ENCODE results near the gene CCDC3.
"Not testable (repeated sequence)": the region's sequence is repeated elsewhere in the genome, so short reads cannot be mapped to it uniquely, and the experiment has no call there.

The CCDC3 gene

DNA sequence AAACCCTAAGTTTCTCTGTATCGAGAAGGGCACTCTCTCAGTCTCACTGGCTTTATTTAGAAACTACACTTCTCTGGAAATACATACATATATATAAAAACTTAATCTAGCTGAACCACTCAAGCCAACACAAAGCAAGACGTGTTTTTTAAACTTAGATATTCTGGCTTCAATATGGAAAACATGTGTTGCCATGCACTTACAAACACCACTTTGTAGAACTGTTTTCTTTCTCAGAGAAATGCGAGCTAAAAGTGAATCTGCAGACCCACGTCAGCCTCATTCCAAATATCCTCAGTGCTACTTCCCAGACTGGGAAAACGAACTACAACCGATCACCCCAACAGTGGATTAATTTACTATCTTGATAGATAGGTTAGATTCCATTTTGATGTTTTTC is 1.7 kb downstream of the CCDC3 start:
- no peak for DNase-seq

GRCh38 chr10:12995425-12995861 is 6.1 kb downstream of the CCDC3 start:
- DNase-seq, result no peak

GRCh38 chr10:12993595-12993994 is 7.9 kb downstream of the CCDC3 start:
- no peak for DNase-seq

DNA sequence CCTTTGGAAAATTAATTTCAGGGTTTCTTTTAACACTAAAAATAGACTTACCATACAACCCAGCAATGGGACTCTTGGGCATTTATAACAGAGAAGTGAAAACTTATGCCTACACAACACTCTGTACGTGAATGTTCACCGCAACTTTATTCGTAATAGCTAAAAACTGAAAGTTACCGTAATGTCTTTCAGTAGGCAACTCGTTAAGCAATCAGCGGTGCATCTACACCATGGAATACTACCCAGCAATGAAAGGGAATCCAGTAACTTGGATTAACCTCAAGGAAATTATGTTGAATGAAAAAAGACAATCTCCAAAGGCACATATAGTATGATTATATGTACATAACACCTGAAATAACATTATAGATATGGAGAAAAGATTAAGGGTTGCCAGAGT is 16.2 kb downstream of the CCDC3 start:
- DNase-seq, result no peak

DNA sequence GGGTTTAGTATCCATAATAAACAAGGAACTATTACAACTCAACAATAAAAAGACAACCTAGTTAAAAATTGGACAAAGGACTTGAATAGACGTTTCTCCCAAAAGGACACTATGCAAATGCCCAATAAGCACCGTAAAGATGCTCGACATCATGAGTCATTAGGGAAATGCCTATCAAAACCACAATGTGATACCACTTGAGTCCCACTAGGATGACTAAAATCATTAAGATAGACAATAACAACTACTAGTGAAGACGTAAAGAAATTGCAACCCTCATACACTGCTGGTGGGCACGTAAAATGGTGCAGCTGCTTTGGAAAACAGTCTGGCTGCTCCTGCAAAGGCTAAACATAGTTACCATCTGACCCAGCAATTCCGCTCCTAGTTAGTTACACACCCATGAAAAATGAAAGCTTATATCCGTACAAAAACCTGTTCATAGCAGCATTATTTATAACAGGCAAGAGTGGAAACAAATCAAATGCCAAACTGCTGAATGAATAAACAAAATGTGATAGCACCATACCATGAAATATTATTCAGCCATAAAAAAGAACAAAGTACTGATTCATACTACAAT is 17.3 kb downstream of the CCDC3 start:
- DNase-seq, result peak; percentile 65

GRCh38 chr10:12983568-12983967 is 17.9 kb downstream of the CCDC3 start:
- DNase-seq, result not testable (repeated sequence)

- peak; percentile 45 for DNase-seq
Observed at GRCh38 chr10:12981570-12981969, 19.9 kb downstream of the CCDC3 start.

GRCh38 chr10:12980713-12981306 is 20.7 kb downstream of the CCDC3 start:
- no peak for DNase-seq

GRCh38 chr10:12980102-12980661 is 21.3 kb downstream of the CCDC3 start:
- DNase-seq, result no peak

DNA sequence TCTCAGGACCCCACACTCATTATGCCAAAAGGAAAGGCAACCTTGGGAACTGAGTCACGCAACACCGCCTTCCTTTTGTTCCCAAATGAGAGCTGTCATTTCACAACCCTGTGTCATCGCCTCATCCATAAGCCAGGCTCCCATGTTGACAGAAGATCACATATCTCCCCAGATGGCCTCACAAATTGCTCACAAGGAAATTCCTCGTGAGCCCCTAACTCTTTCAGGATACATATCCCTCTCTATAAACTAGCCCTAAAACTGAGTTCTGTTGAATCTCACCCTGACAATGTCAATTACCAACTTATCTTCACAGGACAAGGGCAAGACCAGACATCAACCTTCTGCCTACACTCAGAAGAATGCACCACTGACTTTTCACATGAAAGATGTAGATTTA is 22.6 kb downstream of the CCDC3 start:
- peak; percentile 36 for DNase-seq

DNA sequence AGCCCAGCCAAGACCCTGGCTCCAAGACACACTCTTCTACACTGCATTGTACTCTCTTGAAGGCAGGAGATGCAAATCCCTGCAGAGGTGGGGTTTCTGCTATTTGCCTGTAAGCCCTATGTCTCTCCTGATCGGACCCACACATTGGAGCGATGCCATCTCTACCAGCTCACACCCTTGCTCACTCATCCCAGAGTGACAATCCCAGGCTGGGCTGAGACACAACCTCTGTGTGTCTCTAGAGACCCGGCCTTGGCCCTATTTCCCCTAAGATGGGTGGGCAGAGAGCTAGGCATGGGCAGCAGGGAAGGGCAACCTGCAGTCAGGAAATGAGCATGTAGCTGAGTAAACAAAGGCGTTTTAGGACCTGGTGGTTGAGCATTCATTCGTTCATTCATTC is 25.6 kb downstream of the CCDC3 start:
- no peak for DNase-seq

- no peak for DNase-seq
Observed at GRCh38 chr10:12975266-12975665, 26.2 kb downstream of the CCDC3 start.

- DNase-seq, result no peak
Observed at GRCh38 chr10:12974491-12975199, 26.9 kb downstream of the CCDC3 start.

DNA sequence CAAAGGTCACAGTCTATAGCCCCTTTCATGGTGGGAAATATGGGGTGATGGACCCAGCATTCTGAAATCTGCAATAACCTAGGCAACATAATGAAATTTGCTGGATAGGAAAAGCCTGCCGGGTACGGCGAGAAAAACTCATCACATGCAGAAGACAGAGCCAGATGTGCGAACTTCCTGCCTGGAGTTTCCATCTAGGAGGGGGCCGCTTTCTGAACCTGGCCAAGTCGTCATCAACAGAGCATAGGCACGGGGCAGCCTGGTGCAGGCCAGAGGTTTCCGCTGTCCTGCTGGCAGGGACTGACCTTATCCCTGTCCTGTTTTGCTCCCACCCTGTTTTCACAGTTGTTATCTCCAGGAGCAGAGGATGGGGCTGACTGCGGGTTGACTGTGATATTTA is 27.4 kb downstream of the CCDC3 start:
- DNase-seq, result no peak

- DNase-seq, result no peak
Observed at GRCh38 chr10:12973149-12973718, 28.3 kb downstream of the CCDC3 start.

GRCh38 chr10:12972146-12972545 is 29.4 kb downstream of the CCDC3 start:
- DNase-seq, result no peak

GRCh38 chr10:12971001-12971788 is 30.3 kb downstream of the CCDC3 start:
- DNase-seq, result no peak

DNA sequence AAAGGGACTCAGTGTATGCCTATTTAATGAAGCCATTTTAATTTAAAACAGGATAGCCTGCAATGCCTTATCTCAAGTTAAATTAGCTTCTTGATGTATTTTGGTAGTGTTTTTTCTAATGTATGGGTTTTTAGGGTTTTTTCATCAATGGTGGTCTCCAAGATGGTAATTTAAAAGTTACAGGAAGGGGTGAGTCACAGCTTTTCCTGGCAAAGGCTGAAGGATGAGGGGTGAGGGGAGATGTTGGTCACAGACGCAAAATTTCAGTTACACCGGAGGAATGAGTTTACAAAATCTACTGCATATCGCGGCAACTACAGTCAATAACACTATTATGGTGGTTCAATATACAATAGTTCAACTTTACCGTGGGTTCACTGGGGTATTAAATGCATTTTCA is 31.6 kb downstream of the CCDC3 start:
- peak; percentile 63 for DNase-seq

DNA sequence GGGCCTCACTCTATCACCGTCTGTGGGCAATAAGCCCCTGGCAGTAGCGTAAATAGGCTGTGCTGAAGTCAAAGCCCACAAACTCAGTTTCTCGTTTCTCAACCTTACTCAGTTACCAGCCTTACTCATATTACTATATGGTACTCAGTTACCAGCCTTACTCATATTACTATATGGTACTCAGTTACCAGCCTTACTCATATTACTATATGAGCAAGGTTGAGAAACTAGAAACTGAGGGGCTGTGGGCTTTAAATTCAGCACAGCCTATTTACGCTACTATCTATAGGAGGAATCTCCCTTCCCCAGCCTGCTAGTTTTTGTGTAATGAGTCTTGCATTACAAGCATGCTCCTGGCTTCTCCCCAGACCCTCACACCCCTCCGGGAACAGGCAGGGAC is 35.4 kb downstream of the CCDC3 start:
- DNase-seq, result no peak

DNA sequence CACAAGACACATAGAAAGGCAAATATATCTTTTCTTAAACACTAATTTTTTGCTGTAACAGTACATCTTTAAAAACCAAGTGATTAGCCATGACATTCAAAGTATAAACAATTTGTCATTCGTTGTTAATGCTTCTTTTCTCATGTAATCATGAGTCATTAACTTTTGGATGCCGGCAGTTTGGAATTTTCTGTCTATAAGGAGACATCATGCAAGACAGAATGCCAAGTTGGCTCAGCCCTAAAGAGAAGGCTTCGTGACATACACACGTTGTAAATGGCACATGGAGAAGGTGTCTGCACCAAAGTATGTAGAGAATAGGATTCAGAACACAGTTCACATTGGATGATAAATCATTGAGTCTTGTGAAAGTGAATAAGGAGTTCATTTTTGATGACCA is 35.9 kb downstream of the CCDC3 start:
- DNase-seq, result peak; percentile 62

DNA sequence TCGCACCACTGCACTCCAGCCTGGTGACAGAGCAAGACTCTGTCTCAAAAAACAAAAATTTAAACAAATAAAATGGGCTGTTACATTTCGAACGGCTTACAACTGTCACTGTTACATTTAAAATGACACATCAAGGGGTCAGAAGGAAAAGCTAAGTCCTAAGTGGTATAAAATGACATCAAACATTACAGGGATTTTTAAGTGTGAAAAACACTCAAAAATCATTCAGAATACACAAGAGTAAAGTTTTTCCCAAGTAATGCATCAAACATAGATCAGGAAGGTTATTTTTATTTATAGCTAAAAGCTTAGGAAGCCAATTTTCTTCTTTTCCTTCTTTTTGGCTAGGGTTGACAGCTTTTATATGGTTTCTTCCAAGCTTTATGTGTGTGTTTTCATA is 39.0 kb downstream of the CCDC3 start:
- no peak for DNase-seq

- DNase-seq, result no peak
Observed at GRCh38 chr10:12961416-12962205, 39.9 kb downstream of the CCDC3 start.

Data from fibroblast of skin of right quadriceps (primary cell).